EL (cell line): ENCODE results near the gene PRR11.
"Not testable (repeated sequence)": the region's sequence is repeated elsewhere in the genome, so short reads cannot be mapped to it uniquely, and the experiment has no call there.

Experiments
- DNase-seq: peaks from one replicate; pipeline ENCODE4 v3.0.0-alpha.2; 2016

The PRR11 gene

GRCh38 chr17:59152925-59153324, 2.6 kb upstream of the PRR11 start:
- no peak for DNase-seq

- peak; percentile 61 for DNase-seq
These were observed 1.2 kb upstream of the PRR11 start for GRCh38 chr17:59154292-59154720.

GRCh38 chr17:59154721-59155438, 666 bp upstream of the PRR11 start, which contains the start of gene SKA2:
Gene SKA2, minus strand, starts transcription at chr17:59155186. Its CDS starts 23 bp downstream, at chr17:59155163.
- no peak for DNase-seq

GRCh38 chr17:59160157-59161025, 4.8 kb downstream of the PRR11 start:
- no peak for DNase-seq

GRCh38 chr17:59161477-59161876, 5.9 kb downstream of the PRR11 start:
- DNase-seq = no peak

- peak; percentile 68 for DNase-seq
These were observed 10.4 kb downstream of the PRR11 start for GRCh38 chr17:59165933-59166342.

GRCh38 chr17:59167571-59168001, 12.0 kb downstream of the PRR11 start:
- peak; percentile 74 for DNase-seq

GRCh38 chr17:59172436-59173004, 17.0 kb downstream of the PRR11 start:
- no peak for DNase-seq

- DNase-seq = no peak
These were observed 19.1 kb downstream of the PRR11 start for GRCh38 chr17:59174671-59175070.

GRCh38 chr17:59175076-59175475, 19.5 kb downstream of the PRR11 start:
- no peak for DNase-seq

GRCh38 chr17:59178266-59178985, 22.9 kb downstream of the PRR11 start:
- peak; percentile 24 for DNase-seq

- not testable (repeated sequence) for DNase-seq
These were observed 24.1 kb downstream of the PRR11 start for GRCh38 chr17:59179601-59180000.

GRCh38 chr17:59180626-59181025, 25.1 kb downstream of the PRR11 start:
- no peak for DNase-seq

- no peak for DNase-seq
These were observed 25.9 kb downstream of the PRR11 start for GRCh38 chr17:59181481-59181880.

- DNase-seq = no peak
These were observed 30.5 kb downstream of the PRR11 start for GRCh38 chr17:59185997-59186396.

- no peak for DNase-seq
These were observed 31.3 kb downstream of the PRR11 start for GRCh38 chr17:59186850-59187249.

GRCh38 chr17:59190806-59191205, 35.3 kb downstream of the PRR11 start:
- DNase-seq = no peak

- DNase-seq = no peak
These were observed 37.9 kb downstream of the PRR11 start for GRCh38 chr17:59193336-59193862.

GRCh38 chr17:59199398-59199797, 43.9 kb downstream of the PRR11 start:
- DNase-seq = no peak

- DNase-seq = no peak
These were observed 46.8 kb downstream of the PRR11 start for GRCh38 chr17:59202320-59202719.

- no peak for DNase-seq
These were observed 63.8 kb downstream of the PRR11 start for GRCh38 chr17:59219370-59219769.

- no peak for DNase-seq
These were observed 64.4 kb downstream of the PRR11 start for GRCh38 chr17:59219992-59220327.
